Neural progenitor cell (in vitro differentiated cells): ENCODE data around the gene CSE1L.

Experiments used
- CTCF ChIP-seq: fragments of 200-600 bp; sonication (generic); IDR thresholded peaks from 2 replicates; pipeline ENCODE4 v1.5.1; 2017; ENCODE audit warnings: antibody characterized with exemption, mild to moderate bottlenecking
- EZH2 ChIP-seq: fragments of 200-600 bp; sonication (generic); IDR thresholded peaks from 2 replicates; pipeline ENCODE4 v1.6.1; 2017; ENCODE audit warnings: antibody characterized with exemption, mild to moderate bottlenecking, moderate library complexity
- EZH2phosphoT487 ChIP-seq: fragments of 200-600 bp; sonication (generic); IDR thresholded peaks from 2 replicates; pipeline ENCODE4 v1.6.1; 2017; ENCODE audit warnings: antibody characterized with exemption

GRCh38 chr20:49054056-49054643, 8.0 kb downstream of the CSE1L start:
- TF ChIP-seq CTCF (no peak), EZH2 (no peak), EZH2phosphoT487 (no peak)
